Measurements from ENCODE around the gene CD82.

CD82 gene

DNA sequence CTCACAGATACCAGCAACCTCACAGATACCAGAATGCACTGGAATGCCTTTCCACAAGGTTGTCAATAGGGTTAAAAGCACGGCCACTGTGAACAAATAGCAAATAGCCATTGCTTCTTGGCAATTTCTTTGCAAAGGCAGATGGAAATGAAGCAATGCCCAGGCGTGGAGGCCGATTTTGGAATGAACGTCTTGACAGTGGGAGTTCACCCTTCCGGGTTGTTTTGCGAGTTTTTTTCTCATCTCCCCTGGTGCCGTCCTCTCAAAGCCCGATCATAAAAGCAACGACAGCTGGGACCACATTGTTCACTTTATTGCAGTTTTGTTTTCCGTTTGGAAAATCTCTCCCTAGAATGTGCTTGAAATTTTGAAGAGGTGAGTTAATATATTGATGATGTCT is 38.0 kb upstream of the CD82 start:
- Mint-ChIP-seq H3K27me3 (peaks cover 8% of the 10 kb centered on the region), H3K27ac (ENCODE audit: low read depth) (no peak overlapping the region)
- no peak for DNase-seq (ENCODE audit: low spot score in 2 of 2)

GRCh38 chr11:44528103-44528502 is 37.4 kb upstream of the CD82 start:
- DNase-seq (ENCODE audit: low spot score in 2 of 2), result no peak
- Mint-ChIP-seq H3K9me3 (no peaks in the 10 kb centered on the region), H3K27me3 (peaks cover 2% of the 10 kb centered on the region), H3K36me3 (ENCODE audit: insufficient read depth) (no peaks in the 10 kb centered on the region), H3K4me1 (peaks cover 6% of the 10 kb centered on the region), H3K27ac (ENCODE audit: low read depth) (no peak overlapping the region), H3K4me3 (no peak overlapping the region)
- no peak for ATAC-seq (replicated peaks; ENCODE audit: extremely low read depth, poor library complexity, severe bottlenecking)

More for the DNA sequence above, 38.0 kb upstream of the CD82 start:
- no peak for ATAC-seq (replicated peaks; ENCODE audit: extremely low read depth, poor library complexity, severe bottlenecking)
- H3K36me3 Mint-ChIP-seq (ENCODE audit: insufficient read depth), result no peaks in the 10 kb centered on the region
- no peak overlapping the region for H3K4me3 Mint-ChIP-seq
- no peaks in the 10 kb centered on the region for H3K9me3 Mint-ChIP-seq
- peaks cover 6% of the 10 kb centered on the region for H3K4me1 Mint-ChIP-seq

GRCh38 chr11:44528581-44528980 is 36.9 kb upstream of the CD82 start:
- no peak overlapping the region for H3K27ac Mint-ChIP-seq (ENCODE audit: low read depth)
- no peak for DNase-seq (ENCODE audit: low spot score in 2 of 2)
- H3K27me3 Mint-ChIP-seq, result no peaks in the 10 kb centered on the region
- H3K4me3 Mint-ChIP-seq, result no peak overlapping the region
- no peaks in the 10 kb centered on the region for H3K36me3 Mint-ChIP-seq (ENCODE audit: insufficient read depth)
- no peak for ATAC-seq (replicated peaks; ENCODE audit: extremely low read depth, poor library complexity, severe bottlenecking)
- H3K4me1 Mint-ChIP-seq, result peaks cover 6% of the 10 kb centered on the region
- H3K9me3 Mint-ChIP-seq, result no peaks in the 10 kb centered on the region

DNA sequence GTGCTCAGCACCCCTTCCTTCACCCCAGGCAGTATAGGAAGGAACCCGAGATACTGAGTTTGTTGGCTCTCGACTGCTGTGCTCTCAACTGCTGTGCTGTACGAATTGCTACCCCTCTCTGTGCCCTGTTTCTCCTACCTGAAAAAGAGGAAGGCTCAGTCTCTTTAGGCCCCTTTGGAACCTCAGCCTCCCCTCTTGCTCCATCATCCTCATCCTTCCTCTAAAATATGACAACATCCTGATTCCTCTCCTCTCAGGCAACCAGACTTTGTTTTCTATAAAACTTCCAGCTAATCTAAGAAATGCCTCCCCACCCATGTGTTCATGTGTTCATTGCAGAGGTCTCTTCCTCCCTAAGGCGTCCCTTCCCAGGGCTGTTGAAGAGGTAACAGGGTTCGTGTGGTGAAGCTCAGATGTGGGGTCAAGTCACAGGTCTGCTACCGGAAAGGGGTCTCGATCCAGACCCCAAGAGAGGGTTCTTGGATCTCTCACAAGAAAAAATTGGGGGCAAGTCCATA is 35.5 kb upstream of the CD82 start:
- no peaks in the 10 kb centered on the region for H3K9me3 Mint-ChIP-seq
- H3K4me1 Mint-ChIP-seq, result peaks cover 6% of the 10 kb centered on the region
- H3K27me3 Mint-ChIP-seq, result no peaks in the 10 kb centered on the region
- peak overlapping the region; percentile 2 for H3K27ac Mint-ChIP-seq (ENCODE audit: low read depth)
- no peak for DNase-seq (ENCODE audit: low spot score in 2 of 2)
- ATAC-seq (replicated peaks; ENCODE audit: extremely low read depth, poor library complexity, severe bottlenecking), result no peak
- H3K4me3 Mint-ChIP-seq, result no peak overlapping the region
- no peaks in the 10 kb centered on the region for H3K36me3 Mint-ChIP-seq (ENCODE audit: insufficient read depth)

- Mint-ChIP-seq H3K9me3 (no peaks in the 10 kb centered on the region), H3K27ac (ENCODE audit: low read depth) (peak overlapping the region; percentile 2), H3K27me3 (no peaks in the 10 kb centered on the region), H3K4me1 (peaks cover 6% of the 10 kb centered on the region), H3K36me3 (ENCODE audit: insufficient read depth) (no peaks in the 10 kb centered on the region), H3K4me3 (no peak overlapping the region)
- ATAC-seq (replicated peaks; ENCODE audit: extremely low read depth, poor library complexity, severe bottlenecking) (no peak), DNase-seq (ENCODE audit: low spot score in 2 of 2) (no peak)
Measured at GRCh38 chr11:44530413-44531115, 34.9 kb upstream of the CD82 start.

DNA sequence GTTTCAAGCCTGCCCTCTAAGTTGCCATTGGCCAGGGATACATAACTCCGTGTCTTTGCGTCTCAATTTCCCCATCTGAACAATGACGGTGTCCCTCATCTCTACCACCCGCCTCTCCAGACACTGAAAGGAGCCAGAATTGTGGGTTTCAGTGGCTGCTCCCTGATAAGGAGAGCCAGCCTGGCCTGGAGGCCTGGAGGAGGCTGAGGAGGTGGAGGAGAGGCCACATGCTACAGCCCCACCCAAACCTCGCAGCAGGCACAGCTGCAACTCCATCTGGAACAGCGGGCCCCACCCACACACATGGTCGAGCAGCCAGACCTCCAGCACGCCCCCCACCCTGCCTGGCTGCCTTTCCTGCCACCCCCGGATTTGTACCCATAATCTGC is 34.4 kb upstream of the CD82 start:
- ATAC-seq (replicated peaks; ENCODE audit: extremely low read depth, poor library complexity, severe bottlenecking), result no peak
- no peak overlapping the region for H3K4me3 Mint-ChIP-seq
- no peak overlapping the region for H3K27ac Mint-ChIP-seq (ENCODE audit: low read depth)
- DNase-seq (ENCODE audit: low spot score in 2 of 2), result no peak
- H3K4me1 Mint-ChIP-seq, result peaks cover 6% of the 10 kb centered on the region
- no peaks in the 10 kb centered on the region for H3K27me3 Mint-ChIP-seq
- H3K36me3 Mint-ChIP-seq (ENCODE audit: insufficient read depth), result no peaks in the 10 kb centered on the region
- no peaks in the 10 kb centered on the region for H3K9me3 Mint-ChIP-seq

GRCh38 chr11:44531636-44532035 is 33.8 kb upstream of the CD82 start:
- Mint-ChIP-seq H3K36me3 (ENCODE audit: insufficient read depth) (no peaks in the 10 kb centered on the region), H3K27ac (ENCODE audit: low read depth) (no peak overlapping the region), H3K27me3 (no peaks in the 10 kb centered on the region), H3K4me1 (peaks cover 6% of the 10 kb centered on the region), H3K9me3 (no peaks in the 10 kb centered on the region), H3K4me3 (no peak overlapping the region)
- DNase-seq (ENCODE audit: low spot score in 2 of 2) (no peak), ATAC-seq (replicated peaks; ENCODE audit: extremely low read depth, poor library complexity, severe bottlenecking) (no peak)

DNA sequence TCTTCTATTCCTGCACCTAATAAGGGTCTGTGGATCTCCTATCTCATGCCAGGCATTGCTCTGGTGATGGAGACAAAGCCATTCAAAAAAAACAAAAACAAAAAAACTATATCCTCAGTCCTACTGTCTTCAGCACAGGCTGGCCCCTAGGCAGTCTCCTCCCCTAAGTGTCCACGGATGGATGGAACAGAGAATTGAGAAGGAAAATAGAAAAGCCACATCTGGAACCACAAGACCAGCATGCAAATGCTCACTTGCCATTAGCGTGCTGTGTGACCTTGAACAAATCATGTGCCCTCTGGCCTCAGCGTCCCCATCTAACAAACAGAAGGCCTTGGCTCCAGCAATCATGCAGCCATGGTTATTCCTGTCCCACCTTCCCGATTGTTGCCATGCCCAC is 32.7 kb upstream of the CD82 start:
- Mint-ChIP-seq H3K4me1 (peaks cover 6% of the 10 kb centered on the region), H3K27ac (ENCODE audit: low read depth) (no peak overlapping the region), H3K36me3 (ENCODE audit: insufficient read depth) (no peaks in the 10 kb centered on the region), H3K27me3 (no peaks in the 10 kb centered on the region), H3K9me3 (no peaks in the 10 kb centered on the region), H3K4me3 (no peak overlapping the region)
- DNase-seq (ENCODE audit: low spot score in 2 of 2), result no peak
- no peak for ATAC-seq (replicated peaks; ENCODE audit: extremely low read depth, poor library complexity, severe bottlenecking)

DNA sequence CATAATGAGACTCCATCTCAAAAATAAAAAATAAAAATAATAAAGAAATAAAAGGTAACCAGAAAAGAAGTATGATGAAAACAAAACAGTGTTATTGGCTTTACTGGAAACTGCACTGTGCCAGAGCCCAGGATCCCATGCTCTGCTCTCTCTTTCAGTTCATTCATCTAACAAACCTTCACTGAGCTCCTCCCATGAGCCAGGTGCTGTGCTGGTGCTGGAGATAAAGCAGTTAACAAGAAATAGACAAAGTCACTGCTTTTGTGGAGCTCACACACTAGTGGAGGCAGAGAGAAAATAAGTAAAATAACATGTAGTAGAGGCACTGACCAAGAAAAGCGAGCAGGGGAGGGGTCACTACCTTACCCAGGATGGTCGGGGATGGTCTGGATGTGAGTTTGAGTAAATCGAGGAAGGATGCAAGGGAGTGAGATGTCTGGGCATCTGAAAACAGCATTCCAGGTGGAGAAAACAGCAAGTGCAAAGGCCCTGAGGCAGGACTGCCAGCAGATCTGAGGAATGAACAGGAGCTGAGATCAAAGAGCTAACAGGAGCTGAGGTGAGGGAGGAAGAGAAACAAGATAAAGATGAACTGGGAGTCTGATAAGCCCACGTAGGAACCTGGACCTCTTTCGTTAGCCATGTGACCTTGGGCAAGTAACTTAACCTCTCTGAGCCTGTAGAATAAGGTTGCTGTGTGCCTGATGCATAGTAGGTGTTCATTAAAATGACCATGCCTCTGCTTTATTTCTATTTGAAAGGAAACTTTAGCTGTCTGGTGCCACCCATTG is 31.3 kb upstream of the CD82 start:
- Mint-ChIP-seq H3K4me1 (peaks cover 6% of the 10 kb centered on the region), H3K27me3 (no peaks in the 10 kb centered on the region), H3K9me3 (no peaks in the 10 kb centered on the region), H3K4me3 (no peak overlapping the region), H3K36me3 (ENCODE audit: insufficient read depth) (no peaks in the 10 kb centered on the region), H3K27ac (ENCODE audit: low read depth) (no peak overlapping the region)
- DNase-seq (ENCODE audit: low spot score in 2 of 2) (no peak), ATAC-seq (replicated peaks; ENCODE audit: extremely low read depth, poor library complexity, severe bottlenecking) (no peak)

DNA sequence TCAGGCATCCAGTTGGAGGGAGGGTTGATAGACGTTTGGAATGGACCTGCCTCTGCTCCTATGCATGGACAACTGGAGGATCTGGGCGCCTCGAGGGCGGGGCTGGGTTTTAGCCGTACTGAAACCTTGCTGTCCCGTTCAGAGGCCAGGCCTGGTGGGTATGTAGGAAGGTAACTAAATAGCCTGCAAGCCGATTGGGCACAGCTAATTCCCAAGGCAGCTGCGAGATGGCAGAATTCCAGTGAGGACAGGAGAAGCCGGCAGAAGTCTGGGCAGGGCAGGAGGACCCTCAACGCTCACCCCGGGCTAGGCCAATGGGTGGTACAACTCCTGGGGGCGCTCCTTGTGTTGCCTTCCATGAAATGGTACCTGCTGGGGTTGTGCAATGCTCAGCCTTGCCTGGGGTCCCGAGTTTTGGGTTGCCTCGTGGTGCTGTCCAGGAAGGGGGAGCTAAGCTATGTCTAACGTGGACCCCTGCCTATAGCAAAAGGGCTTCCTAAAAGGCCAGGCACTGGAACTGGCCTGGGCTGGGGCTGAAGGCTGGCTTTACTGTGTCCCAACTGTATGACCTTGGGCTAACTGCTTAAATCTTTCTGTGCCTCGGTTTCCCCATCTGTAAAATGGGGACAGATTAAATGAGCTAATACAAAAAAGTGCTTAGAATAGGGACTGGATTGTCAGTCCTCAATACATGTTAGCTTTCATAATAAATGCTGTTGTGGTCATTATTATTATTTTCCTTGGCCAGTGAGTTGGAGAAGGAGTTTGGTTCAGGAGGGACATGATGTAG is 30.1 kb upstream of the CD82 start:
- H3K27ac Mint-ChIP-seq (ENCODE audit: low read depth), result no peak overlapping the region
- DNase-seq (ENCODE audit: low spot score in 2 of 2), result no peak
- H3K27me3 Mint-ChIP-seq, result no peaks in the 10 kb centered on the region
- no peak for ATAC-seq (replicated peaks; ENCODE audit: extremely low read depth, poor library complexity, severe bottlenecking)
- H3K36me3 Mint-ChIP-seq (ENCODE audit: insufficient read depth), result no peaks in the 10 kb centered on the region
- no peaks in the 10 kb centered on the region for H3K9me3 Mint-ChIP-seq
- H3K4me3 Mint-ChIP-seq, result no peak overlapping the region
- H3K4me1 Mint-ChIP-seq, result peaks cover under 1% of the 10 kb centered on the region

- H3K27me3 Mint-ChIP-seq, result no peaks in the 10 kb centered on the region
- DNase-seq (ENCODE audit: low spot score in 2 of 2) (no peak), ATAC-seq (replicated peaks; ENCODE audit: extremely low read depth, poor library complexity, severe bottlenecking) (no peak)
- no peak overlapping the region for H3K27ac Mint-ChIP-seq (ENCODE audit: low read depth)
- H3K4me3 Mint-ChIP-seq, result no peak overlapping the region
- H3K4me1 Mint-ChIP-seq, result no peaks in the 10 kb centered on the region
- H3K9me3 Mint-ChIP-seq, result no peaks in the 10 kb centered on the region
- no peaks in the 10 kb centered on the region for H3K36me3 Mint-ChIP-seq (ENCODE audit: insufficient read depth)
Measured at GRCh38 chr11:44536788-44537516, 28.5 kb upstream of the CD82 start.

- H3K4me1 Mint-ChIP-seq, result no peaks in the 10 kb centered on the region
- H3K27me3 Mint-ChIP-seq, result no peaks in the 10 kb centered on the region
- H3K36me3 Mint-ChIP-seq (ENCODE audit: insufficient read depth), result no peaks in the 10 kb centered on the region
- H3K27ac Mint-ChIP-seq (ENCODE audit: low read depth), result no peak overlapping the region
- ATAC-seq (replicated peaks; ENCODE audit: extremely low read depth, poor library complexity, severe bottlenecking) (no peak), DNase-seq (ENCODE audit: low spot score in 2 of 2) (no peak)
- no peaks in the 10 kb centered on the region for H3K9me3 Mint-ChIP-seq
- H3K4me3 Mint-ChIP-seq, result no peak overlapping the region
Measured at GRCh38 chr11:44537679-44538078, 27.8 kb upstream of the CD82 start.

Data from central memory CD8-positive, alpha-beta T cell (primary cell).